Testis (tissue), 3 donors: ENCODE data around the gene PHAX. TPM values are rescaled to one million over a fixed set of nuclear protein-coding genes. Genes with fewer than 3 reads are reported as not detected.
"Not testable (repeated sequence)": the region's sequence is repeated elsewhere in the genome, so short reads cannot be mapped to it uniquely, and the experiment has no call there.

ENCODE experiments used
- DNase-seq: peaks from one replicate; pipeline ENCODE4 v3.0.0-alpha.2; 2019
- H3K27ac ChIP-seq, 2 donors: fragments of 200-600 bp; sonication (generic); one replicate each; pipeline ENCODE4 v1.5.1; 2019
- H3K27me3 ChIP-seq: fragments of 200-600 bp; sonication (generic); one replicate; pipeline ENCODE4 v1.5.1; 2019
- H3K36me3 ChIP-seq: fragments of 200-600 bp; sonication (generic); one replicate; pipeline ENCODE4 v1.5.1; 2017; ENCODE audit warnings: low read depth; ENCODE audit errors: missing control alignments
- H3K4me1 ChIP-seq: fragments of 200-600 bp; sonication (generic); one replicate; pipeline ENCODE4 v1.5.1; 2019
- H3K4me3 ChIP-seq, 2 donors: fragments of 200-600 bp; sonication (generic); one replicate each; pipeline ENCODE4 v1.5.1; 2017 to 2019
- H3K9me3 ChIP-seq: fragments of 200-600 bp; sonication (generic); one replicate; pipeline ENCODE4 v1.5.1; 2017
- POLR2A ChIP-seq: fragments of 450-650 bp; IDR thresholded peaks from one replicate; pipeline ENCODE4 v1.6.1; 2017; ENCODE audit warnings: antibody characterized with exemption, mild to moderate bottlenecking, moderate library complexity
- WGBS, 2 donors: methylation state at CpG; one replicate each; pipeline ENCODE4 v1.1.5; 2018; 5-methylcytosine and 5-hydroxymethylcytosine counted together
- intact Hi-C: fragments of 100-400 bp; cut with DNase I; formaldehyde crosslinking; loops from one replicate; pipeline ENCODE4 v1.15.1; 2023; ENCODE audit warnings: low total_unique reads
- polyA plus RNA-seq: library from polyadenylated mRNA; stranded (reverse); fragments of 350-450 nt; fragmentation: Illumina TruSeq; extraction: RNeasy Lipid Tissue Mini Kit (QIAGEN cat#74804); gene quantifications from one replicate; pipeline ENCODE4 v1.2.3, GENCODE V29; 2014; ENCODE audit warnings: low read depth, low replicate concordance; ENCODE audit not compliant: insufficient read depth
- total RNA-seq, 2 donors: library from RNA; depleted of rRNA; stranded (reverse); fragments of >200 nt; gene quantifications; one replicate each; pipeline ENCODE4 v1.2.3, GENCODE V29; 2016
- TF ChIP-seq, protein P1 (sequence below), 3 experiments: fragments of 450-650 bp in 2 of 3; fragments of 200-600 bp in 1 of 3; sonication (generic) in 1 of 3; IDR thresholded peaks; one replicate each; pipeline ENCODE4 v1.5.1; 2016 to 2019; ENCODE audit warnings: antibody characterized with exemption in 3 of 3, mild to moderate bottlenecking in 2 of 3, moderate library complexity in 1 of 3

PHAX gene
- total and polyA plus RNA-seq, 3 donors from 2014 or later: 21.2 to 55.6 (median 48.9) TPM

DNA sequence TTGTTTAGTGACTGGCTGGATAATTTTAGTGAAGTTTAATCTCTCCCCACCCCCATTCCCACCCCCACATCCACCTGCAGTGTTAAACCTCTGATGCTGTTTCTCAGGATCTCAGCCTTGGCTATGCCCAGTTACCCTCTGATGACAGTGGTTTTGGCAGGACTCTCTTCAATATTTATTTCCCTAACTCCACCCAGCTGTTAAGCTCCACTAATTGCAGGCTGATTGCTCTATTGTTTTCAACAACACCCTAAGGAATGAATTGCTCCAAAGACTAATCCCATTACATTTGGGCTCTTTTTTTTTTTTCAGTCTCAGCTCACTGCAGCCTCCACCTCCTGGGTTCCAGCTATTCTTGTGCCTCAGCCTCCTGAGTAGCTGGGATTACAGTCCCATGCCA lies 46.3 kb downstream of the PHAX start:
- no peaks in the 10 kb centered on the region for H3K9me3 ChIP-seq
- no peak for DNase-seq
- no peak overlapping the region for H3K4me3 ChIP-seq
- no peak overlapping the region for H3K27ac ChIP-seq
- H3K4me1 ChIP-seq: no peaks in the 10 kb centered on the region
- H3K27me3 ChIP-seq: no peaks in the 10 kb centered on the region
- no peaks in the 10 kb centered on the region for H3K36me3 ChIP-seq
- TF ChIP-seq POLR2A: no peak
- TF ChIP-seq, protein P1, sequence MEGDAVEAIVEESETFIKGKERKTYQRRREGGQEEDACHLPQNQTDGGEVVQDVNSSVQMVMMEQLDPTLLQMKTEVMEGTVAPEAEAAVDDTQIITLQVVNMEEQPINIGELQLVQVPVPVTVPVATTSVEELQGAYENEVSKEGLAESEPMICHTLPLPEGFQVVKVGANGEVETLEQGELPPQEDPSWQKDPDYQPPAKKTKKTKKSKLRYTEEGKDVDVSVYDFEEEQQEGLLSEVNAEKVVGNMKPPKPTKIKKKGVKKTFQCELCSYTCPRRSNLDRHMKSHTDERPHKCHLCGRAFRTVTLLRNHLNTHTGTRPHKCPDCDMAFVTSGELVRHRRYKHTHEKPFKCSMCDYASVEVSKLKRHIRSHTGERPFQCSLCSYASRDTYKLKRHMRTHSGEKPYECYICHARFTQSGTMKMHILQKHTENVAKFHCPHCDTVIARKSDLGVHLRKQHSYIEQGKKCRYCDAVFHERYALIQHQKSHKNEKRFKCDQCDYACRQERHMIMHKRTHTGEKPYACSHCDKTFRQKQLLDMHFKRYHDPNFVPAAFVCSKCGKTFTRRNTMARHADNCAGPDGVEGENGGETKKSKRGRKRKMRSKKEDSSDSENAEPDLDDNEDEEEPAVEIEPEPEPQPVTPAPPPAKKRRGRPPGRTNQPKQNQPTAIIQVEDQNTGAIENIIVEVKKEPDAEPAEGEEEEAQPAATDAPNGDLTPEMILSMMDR (IDR thresholded peaks at IDR 0.05): no peak
- intact Hi-C loops: no loop called here

DNA sequence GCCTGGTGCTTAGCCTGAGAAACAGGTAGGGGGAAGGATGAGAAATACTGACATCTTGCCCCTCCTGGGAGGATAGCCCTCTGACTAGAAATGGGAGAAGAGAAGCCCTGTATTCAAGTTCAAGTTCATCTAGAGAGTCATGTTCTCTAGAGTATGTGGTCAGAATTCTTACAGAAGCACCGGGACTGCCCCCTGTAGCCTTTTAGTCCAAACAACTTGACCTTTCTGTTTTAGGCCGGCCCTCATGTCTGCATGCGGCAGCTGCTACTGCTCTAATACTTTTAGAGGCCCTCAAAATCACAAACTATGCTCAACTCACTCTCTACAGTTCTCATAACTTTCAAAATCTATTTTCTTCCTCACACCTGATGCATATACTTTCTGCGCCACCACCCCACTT lies 47.7 kb downstream of the PHAX start:
- TF ChIP-seq, protein P1 (IDR thresholded peaks at IDR 0.05): no peak
- no peak for TF ChIP-seq POLR2A
- no peaks in the 10 kb centered on the region for H3K36me3 ChIP-seq
- no peaks in the 10 kb centered on the region for H3K27me3 ChIP-seq
- no peak overlapping the region for H3K4me3 ChIP-seq
- intact Hi-C loops: no loop called here
- WGBS, 2 donors: 90 to 94% methylated on average over 4 of the region's 4 CpGs
- no peak overlapping the region for H3K27ac ChIP-seq
- no peaks in the 10 kb centered on the region for H3K4me1 ChIP-seq
- H3K9me3 ChIP-seq: no peaks in the 10 kb centered on the region
- DNase-seq: no peak

DNA sequence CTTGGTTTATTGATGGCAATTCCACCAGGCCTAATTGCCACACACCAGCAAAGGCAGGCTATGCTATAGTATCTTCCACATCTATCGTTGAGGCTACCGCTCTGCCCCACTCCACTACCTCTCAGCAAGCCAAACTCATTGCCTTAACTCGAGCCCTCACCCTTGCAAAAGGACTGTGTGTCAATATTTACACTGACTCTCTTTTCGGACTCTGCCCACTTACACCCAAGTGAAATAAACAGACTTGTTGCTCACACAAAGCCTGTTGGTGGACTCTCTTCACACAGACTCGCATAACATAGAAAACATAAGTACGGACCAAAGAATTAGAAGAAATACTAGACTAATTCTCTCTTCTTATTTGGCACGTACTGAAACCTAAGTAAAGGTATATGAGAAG lies 48.3 kb downstream of the PHAX start:
- H3K36me3 ChIP-seq, H3K4me3 ChIP-seq, DNase-seq, H3K27me3 ChIP-seq, intact Hi-C loops, H3K27ac ChIP-seq, H3K4me1 ChIP-seq, H3K9me3 ChIP-seq: not testable (repeated sequence)
- 90 to 95% methylated on average over 7 of the region's 7 CpGs for WGBS, 2 donors

DNA sequence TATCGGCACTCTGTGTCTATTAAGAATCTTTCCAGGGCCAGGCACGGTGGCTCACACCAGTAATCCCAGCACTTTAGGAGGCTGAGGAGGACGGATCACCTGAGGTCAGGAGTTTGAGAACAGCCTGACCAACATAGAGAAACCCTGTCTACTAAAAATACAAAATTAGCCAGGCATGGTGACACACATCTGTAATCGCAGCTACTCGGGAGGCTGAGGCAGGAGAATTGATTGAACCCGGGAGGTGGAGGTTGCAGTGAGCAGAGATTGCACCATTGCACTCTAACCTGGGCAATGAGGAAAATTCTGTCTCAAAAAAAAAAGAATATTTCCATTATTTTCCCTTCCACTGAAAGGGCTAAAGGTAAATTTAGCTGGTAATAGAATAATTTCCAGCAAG lies 49.0 kb downstream of the PHAX start:
- H3K27ac ChIP-seq, H3K9me3 ChIP-seq, H3K36me3 ChIP-seq, DNase-seq, H3K4me3 ChIP-seq, H3K27me3 ChIP-seq, intact Hi-C loops, H3K4me1 ChIP-seq: not testable (repeated sequence)
- WGBS, 2 donors: 88 to 96% methylated on average over 6 of the region's 6 CpGs

DNA sequence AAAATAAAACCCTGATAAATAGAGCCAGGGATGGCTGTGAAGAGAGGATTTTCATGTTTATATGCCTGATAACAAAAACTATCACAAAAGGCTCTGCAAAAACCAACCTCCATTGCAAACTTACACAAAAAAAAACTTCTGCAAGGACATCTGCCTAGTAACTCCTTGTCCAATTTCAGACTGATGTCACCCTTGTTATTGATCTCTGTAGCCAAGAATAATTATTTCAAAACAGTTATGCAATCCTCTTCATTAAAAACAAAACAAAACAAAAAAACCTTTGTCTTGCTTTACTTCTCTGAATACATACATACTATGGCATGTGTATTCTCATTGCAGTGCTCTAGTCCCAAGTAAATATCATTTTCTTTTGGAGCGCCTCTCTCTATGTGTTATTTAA lies 49.7 kb downstream of the PHAX start:
- Histone ChIP-seq H3K27me3 (no peaks in the 10 kb centered on the region), H3K4me3 (no peak overlapping the region), H3K27ac (no peak overlapping the region), H3K4me1 (no peaks in the 10 kb centered on the region), H3K36me3 (no peaks in the 10 kb centered on the region), H3K9me3 (no peaks in the 10 kb centered on the region)
- no peak for DNase-seq
- intact Hi-C loops: no loop called here
- 90 to 100% methylated on average over 1 of the region's 1 CpG for WGBS, 2 donors
- no peak for TF ChIP-seq POLR2A
- TF ChIP-seq, protein P1 (IDR thresholded peaks at IDR 0.05): no peak

DNA sequence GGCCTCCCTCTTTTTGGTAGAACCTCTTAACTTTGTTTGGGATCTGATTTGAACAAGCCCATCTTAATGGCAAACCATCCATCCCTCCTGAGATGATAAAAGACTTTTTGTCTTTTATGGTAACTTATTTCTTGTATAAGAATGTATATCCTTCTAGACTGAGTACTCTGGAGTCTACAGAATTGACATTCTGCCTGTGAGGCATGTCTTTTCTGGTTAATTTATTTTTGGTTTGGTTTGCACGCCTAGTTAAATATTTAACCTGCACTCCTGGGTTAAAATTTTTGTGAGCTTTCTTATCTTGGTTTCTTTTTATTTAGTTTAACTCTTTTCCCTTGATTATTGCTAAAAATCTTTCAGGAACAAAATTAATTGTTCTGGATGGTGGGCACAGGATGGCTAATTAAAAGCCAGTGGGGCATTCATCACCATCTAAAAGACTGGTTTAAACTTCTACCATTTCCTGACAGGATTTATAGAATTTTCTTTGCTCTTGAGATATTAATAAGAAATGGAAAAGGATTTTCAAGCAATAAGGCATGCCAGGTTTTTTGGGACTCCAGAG lies 50.3 kb downstream of the PHAX start:
- TF ChIP-seq, protein P1 (IDR thresholded peaks at IDR 0.05): no peak
- TF ChIP-seq POLR2A: no peak
- no peaks in the 10 kb centered on the region for H3K27me3 ChIP-seq
- H3K4me1 ChIP-seq: no peaks in the 10 kb centered on the region
- no peaks in the 10 kb centered on the region for H3K9me3 ChIP-seq
- no peak for DNase-seq
- intact Hi-C loops: no loop called here
- H3K36me3 ChIP-seq: no peaks in the 10 kb centered on the region
- no peak overlapping the region for H3K4me3 ChIP-seq
- H3K27ac ChIP-seq: no peak overlapping the region
- 91 to 97% methylated on average over 1 of the region's 1 CpG for WGBS, 2 donors
